GM18499 (cell line): ENCODE results near the gene LRBA.
"Not testable (repeated sequence)": the region's sequence is repeated elsewhere in the genome, so short reads cannot be mapped to it uniquely, and the experiment has no call there.

Experiments
- ATAC-seq: cut with Tn5 transposase; IDR thresholded peaks from one replicate; pipeline ENCODE4 v1.9.1; 2021; ENCODE audit warnings: moderate number of reproducible peaks; ENCODE audit not compliant: insufficient read depth, unreplicated experiment

The LRBA gene

GRCh38 chr4:150769845-150770244, 245.2 kb downstream of the LRBA start:
- ATAC-seq, result no peak

GRCh38 chr4:150769248-150769647, 245.8 kb downstream of the LRBA start:
- ATAC-seq, result no peak

GRCh38 chr4:150768497-150768896, 246.6 kb downstream of the LRBA start:
- ATAC-seq, result no peak

- no peak for ATAC-seq
Measured at GRCh38 chr4:150765216-150765615, 249.9 kb downstream of the LRBA start.

- no peak for ATAC-seq
Measured at GRCh38 chr4:150751648-150752047, 263.4 kb downstream of the LRBA start.

- ATAC-seq, result no peak
Measured at GRCh38 chr4:150750824-150751223, 264.3 kb downstream of the LRBA start.

GRCh38 chr4:150746156-150746555, 268.9 kb downstream of the LRBA start:
- no peak for ATAC-seq

- ATAC-seq, result no peak
Measured at GRCh38 chr4:150744570-150744969, 270.5 kb downstream of the LRBA start.

- ATAC-seq, result no peak
Measured at GRCh38 chr4:150743564-150744342, 271.3 kb downstream of the LRBA start.

- not testable (repeated sequence) for ATAC-seq
Measured at GRCh38 chr4:150742930-150743329, 272.2 kb downstream of the LRBA start.

- no peak for ATAC-seq
Measured at GRCh38 chr4:150739591-150739990, 275.5 kb downstream of the LRBA start.

GRCh38 chr4:150725957-150726523, 289.0 kb downstream of the LRBA start:
- ATAC-seq, result no peak

- ATAC-seq, result no peak
Measured at GRCh38 chr4:150723727-150724411, 291.2 kb downstream of the LRBA start.

- no peak for ATAC-seq
Measured at GRCh38 chr4:150722908-150723362, 292.1 kb downstream of the LRBA start.

- ATAC-seq, result no peak
Measured at GRCh38 chr4:150720973-150721518, 294.0 kb downstream of the LRBA start.

GRCh38 chr4:150717952-150718351, 297.1 kb downstream of the LRBA start:
- no peak for ATAC-seq

GRCh38 chr4:150714462-150715438, 300.3 kb downstream of the LRBA start:
- ATAC-seq, result no peak

- ATAC-seq, result no peak
Measured at GRCh38 chr4:150713251-150713650, 301.8 kb downstream of the LRBA start.

- ATAC-seq, result no peak
Measured at GRCh38 chr4:150710770-150711375, 304.2 kb downstream of the LRBA start.

- ATAC-seq, result no peak
Measured at GRCh38 chr4:150708004-150708403, 307.1 kb downstream of the LRBA start.
